Measurements from ENCODE around the gene FILIP1L.

The FILIP1L gene

DNA sequence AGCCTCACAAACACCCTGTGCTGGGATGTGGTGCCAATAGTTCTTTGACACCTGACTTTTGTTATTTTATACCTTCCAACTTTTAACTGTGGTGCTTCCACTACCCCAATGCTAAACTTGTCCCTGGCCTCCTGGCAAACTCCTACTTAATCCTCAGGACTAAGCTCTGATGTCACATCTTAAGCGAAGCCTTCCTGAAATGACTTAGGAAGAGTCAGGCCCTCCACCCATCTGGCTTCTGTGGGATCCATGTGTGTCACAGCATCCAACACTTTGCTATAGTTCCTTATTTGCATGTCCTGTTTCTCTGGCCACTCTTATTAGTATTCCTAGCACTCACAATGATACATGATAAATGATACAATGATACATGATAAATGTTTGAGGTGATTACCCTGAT lies 133.2 kb downstream of the FILIP1L start:
- Histone ChIP-seq H3K4ac (ENCODE audit: low read depth, low read length) (no peak overlapping the region), H3K79me2 (ENCODE audit: control insufficient read depth, insufficient read depth, low read length, poor library complexity) (no peaks in the 10 kb centered on the region), H4K8ac (ENCODE audit: low read depth, low read length) (no peak overlapping the region), H3K18ac (ENCODE audit: low read length) (no peak overlapping the region), H3K27ac (ENCODE audit: low read depth, low read length) (no peak overlapping the region), H3K4me2 (ENCODE audit: low read length) (no peak overlapping the region), H4K12ac (ENCODE audit: low read depth, low read length) (no peak overlapping the region), H3K9me3 (ENCODE audit: insufficient read depth, low read depth, low read length) (no peaks in the 10 kb centered on the region), H2BK120ac (ENCODE audit: insufficient read depth, low read length, poor library complexity) (no peak overlapping the region), H3K79me1 (ENCODE audit: low read length) (no peaks in the 10 kb centered on the region), H2BK12ac (ENCODE audit: low read length) (no peak overlapping the region), H3K4me1 (ENCODE audit: control insufficient read depth in 1 of 2, insufficient read depth in 2 of 2, low read length in 2 of 2) (no peaks in the 10 kb centered on the region), H3K9ac (ENCODE audit: low read length) (no peak overlapping the region), H3K27me3 (ENCODE audit: insufficient read depth, low read length) (no peaks in the 10 kb centered on the region), H2AK5ac (ENCODE audit: low read length) (no peak overlapping the region), H3K23ac (ENCODE audit: low read length) (no peak overlapping the region), H3K14ac (ENCODE audit: low read length) (no peak overlapping the region), H4K91ac (ENCODE audit: low read depth, low read length) (no peak overlapping the region), H2BK5ac (ENCODE audit: low read depth, low read length, poor library complexity) (no peak overlapping the region), H3K36me3 (ENCODE audit: control insufficient read depth in 1 of 2, insufficient read depth in 2 of 2, low read length in 2 of 2) (no peaks in the 10 kb centered on the region), H3K4me3 (ENCODE audit: low read depth, low read length) (no peak overlapping the region), H2AFZ (ENCODE audit: insufficient read depth, low read length, poor library complexity) (no peak overlapping the region)
- no CpG with 5 or more reads among the region's 1 CpG for WGBS (ENCODE audit: extremely low coverage, insufficient coverage, insufficient read length)
- DNase-seq = no peak

GRCh38 chr3:99980606-99981005 lies 133.7 kb downstream of the FILIP1L start:
- Histone ChIP-seq H3K4me3 (ENCODE audit: low read depth, low read length) (no peak overlapping the region), H4K12ac (ENCODE audit: low read depth, low read length) (no peak overlapping the region), H2AK5ac (ENCODE audit: low read length) (no peak overlapping the region), H2BK5ac (ENCODE audit: low read depth, low read length, poor library complexity) (no peak overlapping the region), H3K4ac (ENCODE audit: low read depth, low read length) (no peak overlapping the region), H3K4me1 (ENCODE audit: control insufficient read depth in 1 of 2, insufficient read depth in 2 of 2, low read length in 2 of 2) (no peaks in the 10 kb centered on the region), H3K27me3 (ENCODE audit: insufficient read depth, low read length) (no peaks in the 10 kb centered on the region), H3K9me3 (ENCODE audit: insufficient read depth, low read depth, low read length) (no peaks in the 10 kb centered on the region), H3K23ac (ENCODE audit: low read length) (no peak overlapping the region), H3K79me1 (ENCODE audit: low read length) (no peaks in the 10 kb centered on the region), H3K9ac (ENCODE audit: low read length) (no peak overlapping the region), H3K36me3 (ENCODE audit: control insufficient read depth in 1 of 2, insufficient read depth in 2 of 2, low read length in 2 of 2) (no peaks in the 10 kb centered on the region), H3K18ac (ENCODE audit: low read length) (no peak overlapping the region), H2BK120ac (ENCODE audit: insufficient read depth, low read length, poor library complexity) (no peak overlapping the region), H3K27ac (ENCODE audit: low read depth, low read length) (no peak overlapping the region), H3K4me2 (ENCODE audit: low read length) (no peak overlapping the region), H4K8ac (ENCODE audit: low read depth, low read length) (no peak overlapping the region), H4K91ac (ENCODE audit: low read depth, low read length) (no peak overlapping the region), H3K79me2 (ENCODE audit: control insufficient read depth, insufficient read depth, low read length, poor library complexity) (no peaks in the 10 kb centered on the region), H2BK12ac (ENCODE audit: low read length) (no peak overlapping the region), H3K14ac (ENCODE audit: low read length) (no peak overlapping the region), H2AFZ (ENCODE audit: insufficient read depth, low read length, poor library complexity) (no peak overlapping the region)
- no peak for DNase-seq
- WGBS (ENCODE audit: extremely low coverage, insufficient coverage, insufficient read length) = no CpG with 5 or more reads among the region's 3 CpGs

DNA sequence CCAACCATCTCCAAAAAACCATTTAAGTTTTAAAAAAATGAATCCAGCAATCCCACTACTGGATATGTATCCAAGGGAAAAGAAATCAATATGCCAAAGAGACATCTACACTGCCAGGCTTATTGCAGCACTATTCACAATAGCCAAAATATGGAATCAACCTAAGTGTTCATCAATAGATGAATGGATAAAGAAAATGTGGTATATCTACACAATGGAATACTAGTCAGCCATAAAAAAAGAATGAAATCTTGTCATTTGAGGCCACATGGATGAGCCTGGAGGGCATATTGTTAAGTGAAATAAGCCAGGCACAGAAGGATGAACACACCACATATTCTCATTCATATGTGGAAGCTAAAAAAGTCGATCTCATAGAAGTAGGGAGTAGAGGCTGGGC lies 136.1 kb downstream of the FILIP1L start:
- Histone ChIP-seq H3K27me3 (ENCODE audit: insufficient read depth, low read length) (no peaks in the 10 kb centered on the region), H3K4me3 (ENCODE audit: low read depth, low read length) (no peak overlapping the region), H4K12ac (ENCODE audit: low read depth, low read length) (no peak overlapping the region), H3K9me3 (ENCODE audit: insufficient read depth, low read depth, low read length) (no peaks in the 10 kb centered on the region), H2BK120ac (ENCODE audit: insufficient read depth, low read length, poor library complexity) (no peak overlapping the region), H3K4ac (ENCODE audit: low read depth, low read length) (no peak overlapping the region), H3K9ac (ENCODE audit: low read length) (no peak overlapping the region), H2BK5ac (ENCODE audit: low read depth, low read length, poor library complexity) (no peak overlapping the region), H3K4me1 (ENCODE audit: control insufficient read depth in 1 of 2, insufficient read depth in 2 of 2, low read length in 2 of 2) (no peaks in the 10 kb centered on the region), H4K8ac (ENCODE audit: low read depth, low read length) (no peak overlapping the region), H2AFZ (ENCODE audit: insufficient read depth, low read length, poor library complexity) (no peak overlapping the region), H3K14ac (ENCODE audit: low read length) (no peak overlapping the region), H2AK5ac (ENCODE audit: low read length) (no peak overlapping the region), H3K27ac (ENCODE audit: low read depth, low read length) (no peak overlapping the region), H3K23ac (ENCODE audit: low read length) (no peak overlapping the region), H2BK12ac (ENCODE audit: low read length) (no peak overlapping the region), H3K36me3 (ENCODE audit: control insufficient read depth in 1 of 2, insufficient read depth in 2 of 2, low read length in 2 of 2) (no peaks in the 10 kb centered on the region), H3K79me1 (ENCODE audit: low read length) (no peaks in the 10 kb centered on the region), H3K18ac (ENCODE audit: low read length) (no peak overlapping the region), H4K91ac (ENCODE audit: low read depth, low read length) (no peak overlapping the region), H3K4me2 (ENCODE audit: low read length) (no peak overlapping the region), H3K79me2 (ENCODE audit: control insufficient read depth, insufficient read depth, low read length, poor library complexity) (no peaks in the 10 kb centered on the region)
- DNase-seq = no peak
- WGBS (ENCODE audit: extremely low coverage, insufficient coverage, insufficient read length) = no CpG with 5 or more reads among the region's 1 CpG

DNA sequence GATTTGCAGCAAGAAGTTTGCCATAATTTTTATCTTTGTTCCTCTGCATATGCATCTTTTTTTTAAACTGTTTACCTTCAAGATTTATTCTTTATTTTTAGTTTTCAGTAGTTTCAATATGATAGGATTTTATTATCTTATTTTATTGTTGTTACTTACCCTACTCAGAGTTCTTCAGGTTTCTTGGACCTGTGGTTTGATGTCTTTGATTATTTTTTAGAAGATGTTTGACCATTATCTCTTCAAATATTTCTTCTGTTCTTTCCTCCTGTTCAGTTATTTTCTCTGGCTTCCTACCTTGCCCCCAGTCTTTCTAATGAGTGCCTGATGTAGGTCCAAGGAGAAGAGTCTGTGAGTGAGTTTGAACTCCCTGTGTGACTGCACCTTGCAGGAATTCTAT lies 137.7 kb downstream of the FILIP1L start:
- Histone ChIP-seq H3K4me1 (ENCODE audit: control insufficient read depth in 1 of 2, insufficient read depth in 2 of 2, low read length in 2 of 2) (no peaks in the 10 kb centered on the region), H3K4ac (ENCODE audit: low read depth, low read length) (no peak overlapping the region)

More for the DNA sequence above, 137.7 kb downstream of the FILIP1L start:
- no peak overlapping the region for H3K14ac ChIP-seq (ENCODE audit: low read length)
- no peak overlapping the region for H2BK12ac ChIP-seq (ENCODE audit: low read length)
- H3K27ac ChIP-seq (ENCODE audit: low read depth, low read length) = no peak overlapping the region
- H2AK5ac ChIP-seq (ENCODE audit: low read length) = no peak overlapping the region
- H3K4me3 ChIP-seq (ENCODE audit: low read depth, low read length) = no peak overlapping the region
- H2BK120ac ChIP-seq (ENCODE audit: insufficient read depth, low read length, poor library complexity) = no peak overlapping the region
- H3K9ac ChIP-seq (ENCODE audit: low read length) = no peak overlapping the region
- DNase-seq = no peak
- H3K27me3 ChIP-seq (ENCODE audit: insufficient read depth, low read length) = no peaks in the 10 kb centered on the region
- H2AFZ ChIP-seq (ENCODE audit: insufficient read depth, low read length, poor library complexity) = no peak overlapping the region
- H2BK5ac ChIP-seq (ENCODE audit: low read depth, low read length, poor library complexity) = no peak overlapping the region
- H3K4me2 ChIP-seq (ENCODE audit: low read length) = no peak overlapping the region
- H3K79me1 ChIP-seq (ENCODE audit: low read length) = no peaks in the 10 kb centered on the region
- no peak overlapping the region for H3K23ac ChIP-seq (ENCODE audit: low read length)
- no peaks in the 10 kb centered on the region for H3K79me2 ChIP-seq (ENCODE audit: control insufficient read depth, insufficient read depth, low read length, poor library complexity)
- H3K36me3 ChIP-seq (ENCODE audit: control insufficient read depth in 1 of 2, insufficient read depth in 2 of 2, low read length in 2 of 2) = no peaks in the 10 kb centered on the region
- H3K18ac ChIP-seq (ENCODE audit: low read length) = no peak overlapping the region
- no peaks in the 10 kb centered on the region for H3K9me3 ChIP-seq (ENCODE audit: insufficient read depth, low read depth, low read length)
- H4K91ac ChIP-seq (ENCODE audit: low read depth, low read length) = no peak overlapping the region
- H4K8ac ChIP-seq (ENCODE audit: low read depth, low read length) = no peak overlapping the region
- H4K12ac ChIP-seq (ENCODE audit: low read depth, low read length) = no peak overlapping the region
